ENCODE data around the gene RPTOR.

DNA sequence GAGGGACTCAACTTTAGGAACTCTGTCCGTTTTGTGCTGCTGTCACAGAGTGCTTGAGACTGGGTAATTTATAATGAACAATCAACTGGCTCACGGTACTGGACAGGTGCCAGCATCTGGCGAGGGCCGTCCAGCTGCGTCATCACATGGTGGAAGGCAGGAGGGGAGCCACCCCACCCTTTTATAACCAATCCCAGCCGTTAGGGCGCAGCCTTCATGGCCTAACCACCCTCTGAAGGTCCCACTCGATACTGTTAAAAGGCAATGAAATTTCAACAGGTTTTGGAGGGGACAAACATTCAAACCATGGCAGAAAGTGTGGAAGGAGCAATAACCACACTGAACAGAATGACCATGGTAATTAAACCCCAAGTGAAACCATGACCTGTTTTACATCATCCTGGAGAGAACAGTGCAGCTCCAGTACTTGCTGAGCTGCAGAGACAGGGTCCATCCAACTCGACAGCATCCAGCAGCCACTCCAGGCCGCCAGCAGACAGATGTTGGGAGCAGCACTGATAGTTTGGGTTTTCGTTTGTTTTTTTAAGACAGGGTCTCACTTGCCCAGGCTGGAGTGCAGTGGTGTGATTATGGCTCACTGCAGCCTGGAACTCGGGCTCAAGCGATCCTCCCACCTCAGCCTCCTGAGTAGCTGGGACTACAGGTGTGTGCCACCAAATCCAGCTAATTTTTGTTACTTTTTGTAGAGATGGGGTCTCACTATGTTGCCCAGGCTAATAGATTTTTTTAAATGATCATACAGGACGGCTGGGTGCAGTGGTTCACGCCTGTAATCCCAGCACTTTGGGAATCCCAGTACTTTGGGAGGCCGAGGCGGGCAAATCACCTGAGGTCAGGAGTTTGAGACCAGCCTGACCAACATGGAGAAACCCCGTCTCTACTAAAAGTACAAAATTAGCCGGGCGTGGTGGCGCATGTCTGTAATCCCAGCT, 458.0 kb downstream of the RPTOR start:
- TF ChIP-seq, protein P1, sequence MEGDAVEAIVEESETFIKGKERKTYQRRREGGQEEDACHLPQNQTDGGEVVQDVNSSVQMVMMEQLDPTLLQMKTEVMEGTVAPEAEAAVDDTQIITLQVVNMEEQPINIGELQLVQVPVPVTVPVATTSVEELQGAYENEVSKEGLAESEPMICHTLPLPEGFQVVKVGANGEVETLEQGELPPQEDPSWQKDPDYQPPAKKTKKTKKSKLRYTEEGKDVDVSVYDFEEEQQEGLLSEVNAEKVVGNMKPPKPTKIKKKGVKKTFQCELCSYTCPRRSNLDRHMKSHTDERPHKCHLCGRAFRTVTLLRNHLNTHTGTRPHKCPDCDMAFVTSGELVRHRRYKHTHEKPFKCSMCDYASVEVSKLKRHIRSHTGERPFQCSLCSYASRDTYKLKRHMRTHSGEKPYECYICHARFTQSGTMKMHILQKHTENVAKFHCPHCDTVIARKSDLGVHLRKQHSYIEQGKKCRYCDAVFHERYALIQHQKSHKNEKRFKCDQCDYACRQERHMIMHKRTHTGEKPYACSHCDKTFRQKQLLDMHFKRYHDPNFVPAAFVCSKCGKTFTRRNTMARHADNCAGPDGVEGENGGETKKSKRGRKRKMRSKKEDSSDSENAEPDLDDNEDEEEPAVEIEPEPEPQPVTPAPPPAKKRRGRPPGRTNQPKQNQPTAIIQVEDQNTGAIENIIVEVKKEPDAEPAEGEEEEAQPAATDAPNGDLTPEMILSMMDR (optimal IDR thresholded peaks at IDR 0.05 in 1 of 3, IDR thresholded peaks at IDR 0.05 in 1 of 3, conservative IDR thresholded peaks at IDR 0.05 in 1 of 3; ENCODE audit: extremely low read depth in 1 of 3, insufficient read depth in 2 of 3, low read length in 3 of 3) = no peak
- peak; percentile 42 for TF ChIP-seq EZH2 (IDR thresholded peaks at IDR 0.05; ENCODE audit: low read length)

Data from keratinocyte (primary cell).